Measurements from ENCODE around the gene ZC3H18. TPM values are rescaled to one million over a fixed set of nuclear protein-coding genes. Genes with fewer than 3 reads are reported as not detected.
A peak's percentile ranks its signal among the peaks of the same experiment; 100 is the strongest.

ZC3H18 gene
- total and polyA plus RNA-seq, 2 donors from 2014 or later = 11.4 to 38.2 TPM

DNA sequence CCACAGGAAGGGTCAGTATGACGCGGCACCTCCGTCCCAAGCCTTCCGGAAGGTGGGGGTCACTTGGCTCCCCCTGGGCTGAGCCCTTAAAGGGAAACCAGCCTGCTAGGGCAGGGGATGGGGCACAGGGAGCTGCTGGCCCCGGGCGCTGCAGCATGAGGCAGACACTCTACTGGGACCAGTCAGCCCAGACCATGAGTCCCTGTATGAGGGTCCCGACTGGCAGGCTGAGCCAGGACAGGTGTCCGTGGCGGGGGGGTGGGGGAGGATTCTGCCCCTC, 43.4 kb upstream of the ZC3H18 start:
- peaks cover 0 to 15% (median 3%) of the 10 kb centered on the region in 3 donors for H3K4me1 ChIP-seq (ENCODE audit: control insufficient read depth in 2 of 3, insufficient read depth in 2 of 3, low read depth in 1 of 3, low read length in 3 of 3)
- H3K27me3 ChIP-seq (ENCODE audit: control insufficient read depth, insufficient read depth, low read length) = no peaks in the 10 kb centered on the region
- H3K9me3 ChIP-seq (ENCODE audit: control insufficient read depth in 2 of 3, insufficient read depth in 1 of 3, low read length in 3 of 3) = no peaks in the 10 kb centered on the region
- no peaks in the 10 kb centered on the region for H3K36me3 ChIP-seq (ENCODE audit: control insufficient read depth in 2 of 3, insufficient read depth in 3 of 3, low read length in 3 of 3)
- no peak overlapping the region for H3K4me3 ChIP-seq (ENCODE audit: low read length in 3 of 3)
- no peak for DNase-seq
- intact Hi-C loops (cut with DNase I) = loop anchor here (5.0 kb wide), 1 partner anchor 80 kb away; no protein-coding TSS in a partner anchor
- no peak for FAIRE-seq
- no peak overlapping the region for H3K27ac ChIP-seq (ENCODE audit: low read depth in 2 of 2, low read length in 2 of 2)
- TF ChIP-seq, protein P1, sequence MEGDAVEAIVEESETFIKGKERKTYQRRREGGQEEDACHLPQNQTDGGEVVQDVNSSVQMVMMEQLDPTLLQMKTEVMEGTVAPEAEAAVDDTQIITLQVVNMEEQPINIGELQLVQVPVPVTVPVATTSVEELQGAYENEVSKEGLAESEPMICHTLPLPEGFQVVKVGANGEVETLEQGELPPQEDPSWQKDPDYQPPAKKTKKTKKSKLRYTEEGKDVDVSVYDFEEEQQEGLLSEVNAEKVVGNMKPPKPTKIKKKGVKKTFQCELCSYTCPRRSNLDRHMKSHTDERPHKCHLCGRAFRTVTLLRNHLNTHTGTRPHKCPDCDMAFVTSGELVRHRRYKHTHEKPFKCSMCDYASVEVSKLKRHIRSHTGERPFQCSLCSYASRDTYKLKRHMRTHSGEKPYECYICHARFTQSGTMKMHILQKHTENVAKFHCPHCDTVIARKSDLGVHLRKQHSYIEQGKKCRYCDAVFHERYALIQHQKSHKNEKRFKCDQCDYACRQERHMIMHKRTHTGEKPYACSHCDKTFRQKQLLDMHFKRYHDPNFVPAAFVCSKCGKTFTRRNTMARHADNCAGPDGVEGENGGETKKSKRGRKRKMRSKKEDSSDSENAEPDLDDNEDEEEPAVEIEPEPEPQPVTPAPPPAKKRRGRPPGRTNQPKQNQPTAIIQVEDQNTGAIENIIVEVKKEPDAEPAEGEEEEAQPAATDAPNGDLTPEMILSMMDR (IDR thresholded peaks at IDR 0.05; ENCODE audit: borderline replicate concordance, extremely low read depth, insufficient read depth) = no peak
- H3K9ac ChIP-seq (ENCODE audit: low read length in 3 of 3) = no peak overlapping the region

DNA sequence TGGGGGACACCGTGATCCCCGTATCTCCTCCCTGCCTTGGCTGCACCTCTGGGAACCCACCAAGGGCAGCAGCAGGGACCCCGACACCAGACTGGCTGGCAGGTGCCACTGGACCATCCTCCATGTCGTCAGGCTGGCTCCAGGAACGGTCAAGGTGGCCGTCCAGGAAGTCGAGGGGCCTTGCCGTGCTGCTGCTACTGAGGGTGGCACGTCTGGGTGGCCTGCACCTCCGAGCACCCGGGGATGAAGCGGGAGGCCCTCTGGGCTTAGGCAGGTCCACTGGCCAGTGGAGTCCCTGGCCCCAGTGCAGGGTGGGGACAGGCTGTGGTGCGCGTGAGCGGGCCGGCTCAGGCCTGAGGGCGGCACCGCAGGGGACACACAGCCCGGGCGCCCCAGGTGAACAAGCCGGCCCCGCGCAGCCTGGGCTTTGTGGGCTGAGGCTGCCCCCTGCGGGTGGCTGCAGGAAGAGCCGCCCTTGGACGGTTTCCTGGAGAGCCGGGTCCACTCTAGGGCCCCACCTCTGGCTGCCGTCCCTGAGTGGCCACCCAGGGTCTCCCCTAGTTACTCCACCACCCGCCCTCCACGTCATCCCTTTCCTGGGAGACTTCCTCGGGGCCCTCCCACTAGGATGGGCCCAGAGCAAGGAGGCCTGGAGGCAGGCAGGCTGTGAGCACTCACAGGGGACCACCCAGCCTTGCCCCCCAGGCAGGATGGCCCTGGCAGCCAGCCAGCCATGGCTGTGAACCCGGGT, 42.8 kb upstream of the ZC3H18 start:
- TF ChIP-seq, protein P1 (IDR thresholded peaks at IDR 0.05; ENCODE audit: borderline replicate concordance, extremely low read depth, insufficient read depth) = peak; percentile 87
- H3K9ac ChIP-seq (ENCODE audit: low read length in 3 of 3) = no peak overlapping the region
- peaks cover 0 to 15% (median 3%) of the 10 kb centered on the region in 3 donors for H3K4me1 ChIP-seq (ENCODE audit: control insufficient read depth in 2 of 3, insufficient read depth in 2 of 3, low read depth in 1 of 3, low read length in 3 of 3)
- intact Hi-C loops (cut with DNase I) = loop anchor here (5.0 kb wide), 1 partner anchor 80 kb away; no protein-coding TSS in a partner anchor
- no peaks in the 10 kb centered on the region for H3K27me3 ChIP-seq (ENCODE audit: control insufficient read depth, insufficient read depth, low read length)
- no peaks in the 10 kb centered on the region for H3K36me3 ChIP-seq (ENCODE audit: control insufficient read depth in 2 of 3, insufficient read depth in 3 of 3, low read length in 3 of 3)
- H3K27ac ChIP-seq (ENCODE audit: low read depth in 2 of 2, low read length in 2 of 2) = no peak overlapping the region
- FAIRE-seq = no peak
- H3K4me3 ChIP-seq (ENCODE audit: low read length in 3 of 3) = no peak overlapping the region
- peak; percentile 73 to 90 (median 83) for DNase-seq
- no peaks in the 10 kb centered on the region for H3K9me3 ChIP-seq (ENCODE audit: control insufficient read depth in 2 of 3, insufficient read depth in 1 of 3, low read length in 3 of 3)

- Histone ChIP-seq H3K27ac (ENCODE audit: low read depth in 2 of 2, low read length in 2 of 2) (no peak overlapping the region), H3K4me1 (ENCODE audit: control insufficient read depth in 2 of 3, insufficient read depth in 2 of 3, low read depth in 1 of 3, low read length in 3 of 3) (peaks cover 0 to 19% (median 3%) of the 10 kb centered on the region in 3 donors), H3K9me3 (ENCODE audit: control insufficient read depth in 2 of 3, insufficient read depth in 1 of 3, low read length in 3 of 3) (no peaks in the 10 kb centered on the region), H3K36me3 (ENCODE audit: control insufficient read depth in 2 of 3, insufficient read depth in 3 of 3, low read length in 3 of 3) (no peaks in the 10 kb centered on the region), H3K9ac (ENCODE audit: low read length in 3 of 3) (no peak overlapping the region), H3K27me3 (ENCODE audit: control insufficient read depth, insufficient read depth, low read length) (no peaks in the 10 kb centered on the region), H3K4me3 (ENCODE audit: low read length in 3 of 3) (no peak overlapping the region)
- TF ChIP-seq, protein P1 (IDR thresholded peaks at IDR 0.05; ENCODE audit: borderline replicate concordance, extremely low read depth, insufficient read depth) = no peak
- FAIRE-seq = no peak
- intact Hi-C loops (cut with DNase I) = loop anchor here (5.0 kb wide), 1 partner anchor 81 kb away; no protein-coding TSS in a partner anchor
- peak in 1 of 5 donors; percentile 76 for DNase-seq
Observed at GRCh38 chr16:88527937-88528743, 42.1 kb upstream of the ZC3H18 start.

Measured in kidney (tissue), 14 donors.